HG02623 (cell line): ENCODE data around the gene TM9SF2.
"Not testable (repeated sequence)": the region's sequence is repeated elsewhere in the genome, so short reads cannot be mapped to it uniquely, and the experiment has no call there.

Experiments
- ATAC-seq: cut with Tn5 transposase; IDR thresholded peaks from one replicate; pipeline ENCODE4 v1.9.1; 2021; ENCODE audit warnings: moderate library complexity; ENCODE audit not compliant: unreplicated experiment

Gene TM9SF2

GRCh38 chr13:99501184-99501847 lies at the start of gene TM9SF2:
TM9SF2 (plus strand) TSS chr13:99501472; CDS start chr13:99501607, 135 bp downstream.
- peak; percentile 52 for ATAC-seq

GRCh38 chr13:99454518-99455183 lies 46.6 kb upstream of the TM9SF2 start:
- no peak for ATAC-seq

- ATAC-seq: no peak
Observed at GRCh38 chr13:99459099-99459850, 42.0 kb upstream of the TM9SF2 start.

- not testable (repeated sequence) for ATAC-seq
Observed at GRCh38 chr13:99460802-99461201, 40.5 kb upstream of the TM9SF2 start.

- no peak for ATAC-seq
Observed at GRCh38 chr13:99463646-99464397, 37.5 kb upstream of the TM9SF2 start.

- ATAC-seq: no peak
Observed at GRCh38 chr13:99464441-99464949, 36.8 kb upstream of the TM9SF2 start.

GRCh38 chr13:99465454-99465853 lies 35.8 kb upstream of the TM9SF2 start:
- ATAC-seq: no peak

GRCh38 chr13:99467764-99468163 lies 33.5 kb upstream of the TM9SF2 start:
- no peak for ATAC-seq

GRCh38 chr13:99469041-99469440 lies 32.2 kb upstream of the TM9SF2 start:
- ATAC-seq: no peak

GRCh38 chr13:99470027-99470426 lies 31.2 kb upstream of the TM9SF2 start:
- ATAC-seq: no peak

GRCh38 chr13:99471221-99472121 lies 29.8 kb upstream of the TM9SF2 start:
- ATAC-seq: no peak

- ATAC-seq: no peak
Observed at GRCh38 chr13:99472122-99472440, 29.2 kb upstream of the TM9SF2 start.

- no peak for ATAC-seq
Observed at GRCh38 chr13:99473515-99473914, 27.8 kb upstream of the TM9SF2 start.

GRCh38 chr13:99476648-99477047 lies 24.6 kb upstream of the TM9SF2 start:
- ATAC-seq: no peak

GRCh38 chr13:99477493-99477892 lies 23.8 kb upstream of the TM9SF2 start:
- no peak for ATAC-seq

- ATAC-seq: no peak
Observed at GRCh38 chr13:99481366-99481765, 19.9 kb upstream of the TM9SF2 start.

- no peak for ATAC-seq
Observed at GRCh38 chr13:99484473-99484872, 16.8 kb upstream of the TM9SF2 start.

GRCh38 chr13:99486996-99487395 lies 14.3 kb upstream of the TM9SF2 start:
- no peak for ATAC-seq

- no peak for ATAC-seq
Observed at GRCh38 chr13:99489028-99489427, 12.2 kb upstream of the TM9SF2 start.

- ATAC-seq: not testable (repeated sequence)
Observed at GRCh38 chr13:99491750-99492149, 9.5 kb upstream of the TM9SF2 start.
